NCI-H748 (cell line): ENCODE results near the gene SAMD4B.
"Not testable (repeated sequence)": the region's sequence is repeated elsewhere in the genome, so short reads cannot be mapped to it uniquely, and the experiment has no call there.

Source experiments
- DNase-seq: peaks from one replicate; lab custom pipeline; 2025; ENCODE audit not compliant: unreplicated experiment; lab: John Stamatoyannopoulos, UW

The SAMD4B gene

GRCh38 chr19:39333507-39333906 lies 8.7 kb upstream of the SAMD4B start:
- DNase-seq, result no peak

GRCh38 chr19:39334444-39334976 lies 7.7 kb upstream of the SAMD4B start:
- no peak for DNase-seq

GRCh38 chr19:39335168-39335548 lies 7.1 kb upstream of the SAMD4B start:
- DNase-seq, result no peak

- DNase-seq, result no peak
Measured at GRCh38 chr19:39336483-39336882, 5.7 kb upstream of the SAMD4B start.

GRCh38 chr19:39339674-39340073 lies 2.5 kb upstream of the SAMD4B start:
- DNase-seq, result no peak

- not testable (repeated sequence) for DNase-seq
Measured at GRCh38 chr19:39340156-39340555, 2.1 kb upstream of the SAMD4B start.

- no peak for DNase-seq
Measured at GRCh38 chr19:39341129-39341718, 997 bp upstream of the SAMD4B start.

GRCh38 chr19:39342647-39343305 lies 555 bp downstream of the SAMD4B start:
- DNase-seq, result peak; percentile 25

GRCh38 chr19:39345956-39346355 lies 3.7 kb downstream of the SAMD4B start:
- no peak for DNase-seq

GRCh38 chr19:39347332-39348164 lies 5.3 kb downstream of the SAMD4B start:
- DNase-seq, result no peak

- no peak for DNase-seq
Measured at GRCh38 chr19:39349326-39349725, 7.1 kb downstream of the SAMD4B start.

GRCh38 chr19:39350156-39350555 lies 7.9 kb downstream of the SAMD4B start:
- no peak for DNase-seq

GRCh38 chr19:39351537-39352064 lies 9.4 kb downstream of the SAMD4B start:
- DNase-seq, result no peak

- no peak for DNase-seq
Measured at GRCh38 chr19:39352381-39353255, 10.4 kb downstream of the SAMD4B start.

- no peak for DNase-seq
Measured at GRCh38 chr19:39355253-39355652, 13.0 kb downstream of the SAMD4B start.

GRCh38 chr19:39356073-39356472 lies 13.9 kb downstream of the SAMD4B start:
- no peak for DNase-seq

GRCh38 chr19:39356647-39357046 lies 14.4 kb downstream of the SAMD4B start:
- DNase-seq, result no peak

- DNase-seq, result no peak
Measured at GRCh38 chr19:39359026-39359425, 16.8 kb downstream of the SAMD4B start.

- no peak for DNase-seq
Measured at GRCh38 chr19:39360599-39360998, 18.4 kb downstream of the SAMD4B start.
